Stimulated activated CD4-positive, alpha-beta T cell treated with anti-CD3 and anti-CD28 coated beads, Interleukin-4, amount 100 ng/mL, for 24 hours (primary cell): ENCODE measurements around the gene GDPD3.
A peak's percentile ranks its signal among the peaks of the same experiment; 100 is the strongest.
"Not testable (repeated sequence)": the region's sequence is repeated elsewhere in the genome, so short reads cannot be mapped to it uniquely, and the experiment has no call there.

ENCODE experiments used
- DNase-seq: peaks from one replicate; pipeline ENCODE4 v3.0.0-alpha.2; 2020

The GDPD3 gene

GRCh38 chr16:30122604-30123160 is 9.3 kb upstream of the GDPD3 start:
- DNase-seq = peak; percentile 22

GRCh38 chr16:30121741-30122571 is 8.6 kb upstream of the GDPD3 start:
- no peak for DNase-seq

- no peak for DNase-seq
Observed at GRCh38 chr16:30120340-30121105, 7.2 kb upstream of the GDPD3 start.

GRCh38 chr16:30119428-30119827 is 6.1 kb upstream of the GDPD3 start:
- DNase-seq = no peak

GRCh38 chr16:30117768-30118167 is 4.4 kb upstream of the GDPD3 start:
- no peak for DNase-seq

GRCh38 chr16:30116291-30117207 is 3.2 kb upstream of the GDPD3 start:
- DNase-seq = no peak

- no peak for DNase-seq
Observed at GRCh38 chr16:30115238-30115637, 1.9 kb upstream of the GDPD3 start.

GRCh38 chr16:30114833-30115232 is 1.5 kb upstream of the GDPD3 start:
- DNase-seq = not testable (repeated sequence)

- no peak for DNase-seq
Observed at GRCh38 chr16:30114411-30114810, 1.1 kb upstream of the GDPD3 start.

GRCh38 chr16:30113711-30114333 is 485 bp upstream of the GDPD3 start:
- DNase-seq = no peak

GRCh38 chr16:30112197-30113030 is 923 bp downstream of the GDPD3 start:
- peak; percentile 70 for DNase-seq

GRCh38 chr16:30110661-30111060 is 2.7 kb downstream of the GDPD3 start:
- no peak for DNase-seq

- no peak for DNase-seq
Observed at GRCh38 chr16:30108059-30108850, 5.1 kb downstream of the GDPD3 start.

GRCh38 chr16:30104492-30104891 is 8.8 kb downstream of the GDPD3 start:
- DNase-seq = no peak

GRCh38 chr16:30104090-30104489 is 9.2 kb downstream of the GDPD3 start:
- DNase-seq = no peak

GRCh38 chr16:30096862-30097563 is 16.3 kb downstream of the GDPD3 start:
- no peak for DNase-seq

GRCh38 chr16:30096105-30096861 is 17.1 kb downstream of the GDPD3 start, which contains the start of gene YPEL3:
Gene YPEL3, minus strand, starts transcription at chr16:30096213. Its CDS starts 731 bp downstream, at chr16:30095482.
- DNase-seq = peak; percentile 87

- no peak for DNase-seq
Observed at GRCh38 chr16:30095166-30096078, 17.9 kb downstream of the GDPD3 start.
